ENCODE measurements around the gene TRIM59.

The TRIM59 gene

GRCh38 chr3:160449636-160450598 is at the start of gene TRIM59:
TSS of gene TRIM59 (minus strand) at chr3:160449786. CDS start at chr3:160439183, 10,603 bp downstream.
- no peaks in the 10 kb centered on the region for H3K27me3 ChIP-seq
- TF ChIP-seq Cebpa-rat (IDR thresholded peaks at IDR 0.05), result no peak
- H3K4me2 ChIP-seq, result peak within 1 kb of the TSS; percentile 56 to 85 (median 74)
- H4K20me1 ChIP-seq, result no peaks in the 10 kb centered on the region; a peak in 1 of 22 replicates
- peak within 1 kb of the TSS; percentile 65 to 89 (median 75) for H3K4me3 ChIP-seq
- H3K9ac ChIP-seq, result peak within 1 kb of the TSS; percentile 69 to 89 (median 82)
- H3K9me3 ChIP-seq (replicated peaks in 1 of 11), result peaks cover 0 to 12% (median 9%) of the 10 kb centered on the region in 11 experiments; a peak in 14 of 22 replicates
- peaks cover 0 to 28% (median 15%) of the 10 kb centered on the region in 11 experiments; a peak in 17 of 22 replicates for H3K36me3 ChIP-seq
- H3K27ac ChIP-seq, result peak within 1 kb of the TSS in 10 of 11 experiments; percentile 54 to 90 (median 82); a peak in 19 of 22 replicates
- peaks cover 9 to 25% (median 18%) of the 10 kb centered on the region in 10 experiments; a peak in 19 of 20 replicates for H3K4me1 ChIP-seq

- Histone ChIP-seq H3K4me3 (no peak overlapping the region), H4K20me1 (no peaks in the 10 kb centered on the region), H3K27me3 (no peaks in the 10 kb centered on the region), H3K9ac (no peak overlapping the region), H3K4me1 (no peaks in the 10 kb centered on the region), H3K4me2 (no peak overlapping the region), H3K36me3 (peaks cover 48 to 77% (median 54%) of the 10 kb centered on the region in 11 experiments), H3K9me3 (replicated peaks in 1 of 11) (no peaks in the 10 kb centered on the region), H3K27ac (no peak overlapping the region)
- TF ChIP-seq Cebpa-rat (IDR thresholded peaks at IDR 0.05), result no peak
Measured at GRCh38 chr3:160498202-160498601, 48.6 kb upstream of the TRIM59 start.

GRCh38 chr3:160490166-160490565 is 40.6 kb upstream of the TRIM59 start:
- H3K4me3 ChIP-seq, result no peak overlapping the region
- H4K20me1 ChIP-seq, result no peaks in the 10 kb centered on the region

GRCh38 chr3:160486459-160486869 is 36.9 kb upstream of the TRIM59 start:
- Histone ChIP-seq H3K9me3 (replicated peaks in 1 of 11) (no peaks in the 10 kb centered on the region), H3K27me3 (no peaks in the 10 kb centered on the region), H4K20me1 (no peaks in the 10 kb centered on the region), H3K4me1 (peaks cover 0 to 11% (median 4%) of the 10 kb centered on the region in 10 experiments; a peak in 8 of 20 replicates), H3K27ac (no peak overlapping the region), H3K4me2 (peak overlapping the region in 9 of 11 experiments; percentile 49 to 91 (median 67); a peak in 11 of 22 replicates), H3K9ac (no peak overlapping the region; a peak in 1 of 22 replicates), H3K4me3 (peak overlapping the region in 2 of 10 experiments; percentile 46 to 50; a peak in 3 of 20 replicates), H3K36me3 (no peaks in the 10 kb centered on the region)
- no peak for TF ChIP-seq Cebpa-rat (IDR thresholded peaks at IDR 0.05)

More at GRCh38 chr3:160490166-160490565, 40.6 kb upstream of the TRIM59 start:
- Histone ChIP-seq H3K9ac (no peak overlapping the region), H3K27me3 (no peaks in the 10 kb centered on the region), H3K4me2 (no peak overlapping the region), H3K9me3 (replicated peaks in 1 of 11) (no peaks in the 10 kb centered on the region), H3K4me1 (peaks cover 0 to 9% (median 4%) of the 10 kb centered on the region in 10 experiments; a peak in 8 of 20 replicates), H3K36me3 (no peaks in the 10 kb centered on the region), H3K27ac (no peak overlapping the region)
- TF ChIP-seq Cebpa-rat (IDR thresholded peaks at IDR 0.05), result no peak

- peaks cover 0 to 11% (median 7%) of the 10 kb centered on the region in 10 experiments; a peak in 14 of 20 replicates for H3K4me1 ChIP-seq
- no peak overlapping the region for H3K27ac ChIP-seq
- H4K20me1 ChIP-seq, result no peaks in the 10 kb centered on the region
- TF ChIP-seq Cebpa-rat (IDR thresholded peaks at IDR 0.05), result no peak
- H3K4me2 ChIP-seq, result no peak overlapping the region
- H3K36me3 ChIP-seq, result no peaks in the 10 kb centered on the region
- no peaks in the 10 kb centered on the region for H3K27me3 ChIP-seq
- H3K9me3 ChIP-seq (replicated peaks in 1 of 11), result no peaks in the 10 kb centered on the region
- no peak overlapping the region for H3K9ac ChIP-seq
- no peak overlapping the region for H3K4me3 ChIP-seq
Measured at GRCh38 chr3:160482796-160483195, 33.2 kb upstream of the TRIM59 start.

- Histone ChIP-seq H3K4me1 (peaks cover 0 to 19% (median 11%) of the 10 kb centered on the region in 10 experiments; a peak in 15 of 20 replicates), H3K4me3 (no peak overlapping the region), H3K27me3 (no peaks in the 10 kb centered on the region), H3K4me2 (no peak overlapping the region), H3K27ac (no peak overlapping the region), H3K9ac (no peak overlapping the region), H3K9me3 (replicated peaks in 1 of 11) (no peaks in the 10 kb centered on the region), H4K20me1 (no peaks in the 10 kb centered on the region), H3K36me3 (no peaks in the 10 kb centered on the region)
- no peak for TF ChIP-seq Cebpa-rat (IDR thresholded peaks at IDR 0.05)
Measured at GRCh38 chr3:160481856-160482255, 32.3 kb upstream of the TRIM59 start.

GRCh38 chr3:160480931-160481330 is 31.3 kb upstream of the TRIM59 start:
- Histone ChIP-seq H3K4me1 (peaks cover 0 to 21% (median 8%) of the 10 kb centered on the region in 10 experiments; a peak in 15 of 20 replicates), H3K27me3 (no peaks in the 10 kb centered on the region), H3K9ac (no peak overlapping the region), H3K4me3 (no peak overlapping the region), H3K27ac (no peak overlapping the region), H3K4me2 (no peak overlapping the region), H3K9me3 (replicated peaks in 1 of 11) (no peaks in the 10 kb centered on the region), H3K36me3 (no peaks in the 10 kb centered on the region), H4K20me1 (no peaks in the 10 kb centered on the region)
- no peak for TF ChIP-seq Cebpa-rat (IDR thresholded peaks at IDR 0.05)

- H3K27ac ChIP-seq, result no peak overlapping the region
- no peak for TF ChIP-seq Cebpa-rat (IDR thresholded peaks at IDR 0.05)
- H3K4me3 ChIP-seq, result no peak overlapping the region
- no peaks in the 10 kb centered on the region for H3K27me3 ChIP-seq
- no peaks in the 10 kb centered on the region for H3K36me3 ChIP-seq
- no peak overlapping the region for H3K9ac ChIP-seq
- H4K20me1 ChIP-seq, result no peaks in the 10 kb centered on the region
- H3K9me3 ChIP-seq (replicated peaks in 1 of 11), result no peaks in the 10 kb centered on the region
- H3K4me1 ChIP-seq, result peaks cover 0 to 21% (median 3%) of the 10 kb centered on the region in 10 experiments; a peak in 8 of 20 replicates
- H3K4me2 ChIP-seq, result no peak overlapping the region
Measured at GRCh38 chr3:160479376-160479775, 29.8 kb upstream of the TRIM59 start.

GRCh38 chr3:160478338-160478737 is 28.8 kb upstream of the TRIM59 start:
- H3K27me3 ChIP-seq, result no peaks in the 10 kb centered on the region
- no peak overlapping the region for H3K27ac ChIP-seq
- peaks cover 0 to 2% (median 0%) of the 10 kb centered on the region in 11 experiments; a peak in 1 of 22 replicates for H3K9me3 ChIP-seq (replicated peaks in 1 of 11)
- TF ChIP-seq Cebpa-rat (IDR thresholded peaks at IDR 0.05), result no peak
- no peaks in the 10 kb centered on the region for H3K36me3 ChIP-seq
- no peaks in the 10 kb centered on the region for H4K20me1 ChIP-seq
- no peak overlapping the region for H3K9ac ChIP-seq
- H3K4me2 ChIP-seq, result peak overlapping the region in 3 of 11 experiments; percentile 1 to 52 (median 50); a peak in 5 of 22 replicates
- no peak overlapping the region for H3K4me3 ChIP-seq
- H3K4me1 ChIP-seq, result peaks cover 0 to 21% (median 3%) of the 10 kb centered on the region in 10 experiments; a peak in 8 of 20 replicates
